HepG2 (cell line): ENCODE data around the gene TOMM22. TPM values are rescaled to one million over a fixed set of nuclear protein-coding genes. Genes with fewer than 3 reads are reported as not detected.

Experiments used
- CAMTA2 ChIP-seq: sonication (generic); formaldehyde crosslinking; IDR thresholded peaks from 2 replicates; pipeline ENCODE4 v1.4.0; 2020; ENCODE audit warnings: mild to moderate bottlenecking, missing genetic modification reagents, borderline replicate concordance
- CCAR2 ChIP-seq: fragments of 200-400 bp; formaldehyde crosslinking; optimal IDR thresholded peaks from 2 replicates; pipeline ENCODE3; 2018; ENCODE audit warnings: low read depth, mild to moderate bottlenecking, low read length, moderate library complexity
- EZH2 ChIP-seq: conservative IDR thresholded peaks from 2 replicates; pipeline ENCODE4 v1.6.1; 2012; ENCODE audit warnings: mild to moderate bottlenecking, low read depth, low read length, moderate library complexity
- FIP1L1 ChIP-seq: fragments of 200-400 bp; formaldehyde crosslinking; IDR thresholded peaks from 2 replicates; pipeline ENCODE4 v1.6.1; 2018; ENCODE audit warnings: low read depth, mild to moderate bottlenecking, low read length, moderate library complexity, borderline replicate concordance; ENCODE audit not compliant: insufficient read depth
- HDAC1 ChIP-seq: sonication (generic); formaldehyde crosslinking; IDR thresholded peaks from 2 replicates; pipeline ENCODE4 v1.5.1; 2020; ENCODE audit warnings: mild to moderate bottlenecking, missing genetic modification reagents
- HMGXB4 ChIP-seq, 2 experiments: sonication (generic) in 1 of 2; formaldehyde crosslinking in 1 of 2; IDR thresholded peaks; 2 replicates each; pipeline versions ENCODE4 v1.4.0 to v1.6.1; 2018 to 2020; ENCODE audit warnings: missing genetic modification reagents in 2 of 2, borderline replicate concordance in 1 of 2, low read depth in 1 of 2, mild to moderate bottlenecking in 1 of 2, missing biosample characterization in 1 of 2
- RXRB ChIP-seq: IDR thresholded peaks from 2 replicates; pipeline ENCODE4 v1.6.1; 2016; ENCODE audit warnings: borderline replicate concordance, missing genetic modification reagents, missing compliant biosample characterization
- SKI ChIP-seq: fragments of 450-650 bp; IDR thresholded peaks from one replicate; pipeline ENCODE4 v1.6.1; 2018; ENCODE audit warnings: mild to moderate bottlenecking; ENCODE audit not compliant: partially characterized antibody
- SMAD3 ChIP-seq: sonication (generic); formaldehyde crosslinking; IDR thresholded peaks from 2 replicates; pipeline ENCODE4 v1.4.0; 2020; ENCODE audit warnings: missing genetic modification reagents
- ZNF574 ChIP-seq: sonication (generic); formaldehyde crosslinking; IDR thresholded peaks from 2 replicates; pipeline ENCODE4 v1.4.0; 2020; ENCODE audit warnings: missing genetic modification reagents
- ZNF709 ChIP-seq: sonication (generic); formaldehyde crosslinking; IDR thresholded peaks from 2 replicates; pipeline ENCODE4 v1.5.0; 2020; ENCODE audit warnings: mild to moderate bottlenecking, missing genetic modification reagents
- ZSCAN5A ChIP-seq: sonication (generic); formaldehyde crosslinking; IDR thresholded peaks from 2 replicates; pipeline ENCODE4 v1.8.0; 2022; ENCODE audit warnings: mild to moderate bottlenecking, missing genetic modification reagents, borderline replicate concordance
- polyA plus RNA-seq, 8 experiments: library from polyadenylated mRNA; depleted of rRNA in 3 of 8; stranded (reverse) in 7 of 8; unstranded in 1 of 8; fragments of >200 nt; fragmentation: Illumina TruSeq in 4 of 8; extraction: Trizol in 4 of 8; gene quantifications; 2 replicates each; pipeline versions ENCODE4 v1.2.1 to v1.2.3, GENCODE V29; 2011 to 2016; ENCODE audit warnings: low read depth in 4 of 8, missing spikeins in 1 of 8, mixed read lengths in 1 of 8; ENCODE audit not compliant: insufficient read depth in 1 of 8
- total RNA-seq, 5 experiments: library from RNA; depleted of rRNA; stranded (reverse); fragments of >200 nt; fragmentation: Illumina TruSeq; extraction: Trizol; gene quantifications; 2 replicates each; pipeline ENCODE4 v1.2.3, GENCODE V29; 2016; ENCODE audit warnings: low read depth in 1 of 5
- TF ChIP-seq, protein P1 (sequence below): sonication (generic); formaldehyde crosslinking; IDR thresholded peaks from 2 replicates; pipeline ENCODE4 v1.4.0; 2020; ENCODE audit warnings: missing genetic modification reagents, borderline replicate concordance
- TF ChIP-seq, protein P2 (sequence below): sonication (generic); formaldehyde crosslinking; IDR thresholded peaks from 2 replicates; pipeline ENCODE4 v1.4.0; 2020; ENCODE audit warnings: missing genetic modification reagents

TOMM22 gene
- total and polyA plus RNA-seq, 2 of the 13 experiments (the other 11 are each of a cell fraction or from before 2014, with no cell fraction given) = 46.9 to 118 TPM

DNA sequence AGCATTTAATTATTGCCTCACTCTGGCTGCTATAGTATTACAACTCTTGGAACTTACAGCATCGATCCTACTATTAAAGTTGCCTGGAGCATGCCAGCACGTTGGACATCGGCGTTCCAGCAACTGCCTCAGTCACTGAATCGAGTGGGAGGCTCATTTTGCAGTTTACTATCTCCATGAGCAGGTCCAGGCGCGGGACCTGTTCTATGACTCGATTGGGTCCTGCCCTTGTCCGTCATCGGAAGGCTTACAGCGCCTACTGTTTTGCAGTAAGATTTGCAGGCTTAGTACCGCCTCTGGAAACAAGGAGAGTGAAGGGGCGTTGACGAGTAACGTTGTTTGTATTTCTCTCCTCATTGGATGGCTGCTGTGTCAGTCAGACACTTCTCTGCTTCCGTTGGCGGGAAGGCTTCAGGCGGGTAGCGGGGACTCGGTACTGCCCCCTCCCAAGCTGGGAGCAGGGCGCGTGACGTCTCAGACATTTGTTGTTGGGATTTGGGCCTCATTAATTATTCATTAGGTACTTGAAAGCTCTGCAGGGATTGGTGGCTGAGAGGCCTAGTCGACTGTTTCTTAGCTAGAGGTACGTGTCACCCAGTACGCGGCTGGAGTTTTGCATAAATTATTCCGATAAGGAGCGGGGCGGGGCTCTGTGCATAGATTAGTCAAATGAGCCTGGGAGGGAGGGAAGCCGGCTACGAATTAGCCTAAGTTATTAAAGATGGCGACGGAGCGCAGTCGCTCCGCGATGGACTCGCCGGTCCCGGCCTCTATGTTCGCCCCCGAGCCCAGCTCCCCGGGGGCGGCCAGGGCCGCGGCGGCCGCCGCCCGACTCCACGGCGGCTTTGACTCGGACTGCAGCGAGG, 23.7 kb downstream of the TOMM22 start, which contains the start of gene GTPBP1 (continued):
- TF ChIP-seq FIP1L1 (no peak), CCAR2 (no peak), ZNF709 (CRISPR knock-in tag) (no peak), RXRB (no peak), EZH2 (no peak), SKI (no peak), ZNF574 (no peak; the same call in 1 of the 2 replicates), HMGXB4 (CRISPR knock-in tag; IDR thresholded peaks at IDR 0.05; ENCODE audit: borderline replicate concordance in 1 of 2, low read depth in 1 of 2) (no peak; a peak in 1 of 4 replicates), ZSCAN5A (CRISPR knock-in tag) (no peak), CAMTA2 (CRISPR knock-in tag) (no peak), HDAC1 (CRISPR knock-in tag) (peak; percentile 52; the same call in 1 of the 2 replicates), SMAD3 (CRISPR knock-in tag) (no peak)
- TF ChIP-seq, protein P1, sequence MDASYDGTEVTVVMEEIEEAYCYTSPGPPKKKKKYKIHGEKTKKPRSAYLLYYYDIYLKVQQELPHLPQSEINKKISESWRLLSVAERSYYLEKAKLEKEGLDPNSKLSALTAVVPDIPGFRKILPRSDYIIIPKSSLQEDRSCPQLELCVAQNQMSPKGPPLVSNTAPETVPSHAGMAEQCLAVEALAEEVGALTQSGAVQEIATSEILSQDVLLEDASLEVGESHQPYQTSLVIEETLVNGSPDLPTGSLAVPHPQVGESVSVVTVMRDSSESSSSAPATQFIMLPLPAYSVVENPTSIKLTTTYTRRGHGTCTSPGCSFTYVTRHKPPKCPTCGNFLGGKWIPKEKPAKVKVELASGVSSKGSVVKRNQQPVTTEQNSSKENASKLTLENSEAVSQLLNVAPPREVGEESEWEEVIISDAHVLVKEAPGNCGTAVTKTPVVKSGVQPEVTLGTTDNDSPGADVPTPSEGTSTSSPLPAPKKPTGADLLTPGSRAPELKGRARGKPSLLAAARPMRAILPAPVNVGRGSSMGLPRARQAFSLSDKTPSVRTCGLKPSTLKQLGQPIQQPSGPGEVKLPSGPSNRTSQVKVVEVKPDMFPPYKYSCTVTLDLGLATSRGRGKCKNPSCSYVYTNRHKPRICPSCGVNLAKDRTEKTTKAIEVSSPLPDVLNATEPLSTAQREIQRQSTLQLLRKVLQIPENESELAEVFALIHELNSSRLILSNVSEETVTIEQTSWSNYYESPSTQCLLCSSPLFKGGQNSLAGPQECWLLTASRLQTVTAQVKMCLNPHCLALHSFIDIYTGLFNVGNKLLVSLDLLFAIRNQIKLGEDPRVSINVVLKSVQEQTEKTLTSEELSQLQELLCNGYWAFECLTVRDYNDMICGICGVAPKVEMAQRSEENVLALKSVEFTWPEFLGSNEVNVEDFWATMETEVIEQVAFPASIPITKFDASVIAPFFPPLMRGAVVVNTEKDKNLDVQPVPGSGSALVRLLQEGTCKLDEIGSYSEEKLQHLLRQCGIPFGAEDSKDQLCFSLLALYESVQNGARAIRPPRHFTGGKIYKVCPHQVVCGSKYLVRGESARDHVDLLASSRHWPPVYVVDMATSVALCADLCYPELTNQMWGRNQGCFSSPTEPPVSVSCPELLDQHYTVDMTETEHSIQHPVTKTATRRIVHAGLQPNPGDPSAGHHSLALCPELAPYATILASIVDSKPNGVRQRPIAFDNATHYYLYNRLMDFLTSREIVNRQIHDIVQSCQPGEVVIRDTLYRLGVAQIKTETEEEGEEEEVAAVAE = peak; percentile 55; the same call in 1 of the 2 replicates
- TF ChIP-seq, protein P2, sequence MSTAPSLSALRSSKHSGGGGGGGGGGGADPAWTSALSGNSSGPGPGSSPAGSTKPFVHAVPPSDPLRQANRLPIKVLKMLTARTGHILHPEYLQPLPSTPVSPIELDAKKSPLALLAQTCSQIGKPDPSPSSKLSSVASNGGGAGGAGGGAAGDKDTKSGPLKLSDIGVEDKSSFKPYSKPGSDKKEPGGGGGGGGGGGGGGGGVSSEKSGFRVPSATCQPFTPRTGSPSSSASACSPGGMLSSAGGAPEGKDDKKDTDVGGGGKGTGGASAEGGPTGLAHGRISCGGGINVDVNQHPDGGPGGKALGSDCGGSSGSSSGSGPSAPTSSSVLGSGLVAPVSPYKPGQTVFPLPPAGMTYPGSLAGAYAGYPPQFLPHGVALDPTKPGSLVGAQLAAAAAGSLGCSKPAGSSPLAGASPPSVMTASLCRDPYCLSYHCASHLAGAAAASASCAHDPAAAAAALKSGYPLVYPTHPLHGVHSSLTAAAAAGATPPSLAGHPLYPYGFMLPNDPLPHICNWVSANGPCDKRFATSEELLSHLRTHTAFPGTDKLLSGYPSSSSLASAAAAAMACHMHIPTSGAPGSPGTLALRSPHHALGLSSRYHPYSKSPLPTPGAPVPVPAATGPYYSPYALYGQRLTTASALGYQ (CRISPR knock-in tag) = no peak
